GM21786 (cell line): Measurements from ENCODE around the gene CUL3.
"Not testable (repeated sequence)": the region's sequence is repeated elsewhere in the genome, so short reads cannot be mapped to it uniquely, and the experiment has no call there.

ENCODE experiments used
- ATAC-seq: cut with Tn5 transposase; IDR thresholded peaks from one replicate; pipeline ENCODE4 v1.9.1; 2021; ENCODE audit not compliant: unreplicated experiment

Gene CUL3

GRCh38 chr2:224583033-224583432 lies 2.1 kb downstream of the CUL3 start:
- ATAC-seq, result not testable (repeated sequence)

- no peak for ATAC-seq
These were observed 4.9 kb downstream of the CUL3 start for GRCh38 chr2:224580248-224580647.

DNA sequence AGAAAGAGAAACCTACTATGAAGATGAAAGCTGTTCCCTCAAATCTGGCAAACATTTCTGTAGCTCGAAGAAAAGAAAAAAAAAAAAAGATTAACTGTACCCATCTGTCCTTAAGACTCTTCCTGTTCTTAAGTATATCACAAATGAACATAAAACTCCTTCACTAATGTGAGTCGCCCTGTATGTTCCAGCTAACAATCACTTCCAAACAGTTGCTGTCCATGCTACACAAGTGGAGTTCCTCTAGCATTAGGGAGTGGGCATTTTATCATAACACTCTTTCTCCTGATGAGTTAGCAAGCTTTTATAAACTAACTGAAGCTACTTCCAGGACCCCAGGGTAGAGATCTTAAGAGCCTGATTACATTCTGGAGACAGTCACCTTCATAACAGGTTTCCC lies 5.8 kb downstream of the CUL3 start:
- no peak for ATAC-seq

GRCh38 chr2:224577541-224577940 lies 7.6 kb downstream of the CUL3 start:
- ATAC-seq, result no peak

- peak; percentile 81 for ATAC-seq
These were observed 9.0 kb downstream of the CUL3 start for GRCh38 chr2:224576088-224576715.

DNA sequence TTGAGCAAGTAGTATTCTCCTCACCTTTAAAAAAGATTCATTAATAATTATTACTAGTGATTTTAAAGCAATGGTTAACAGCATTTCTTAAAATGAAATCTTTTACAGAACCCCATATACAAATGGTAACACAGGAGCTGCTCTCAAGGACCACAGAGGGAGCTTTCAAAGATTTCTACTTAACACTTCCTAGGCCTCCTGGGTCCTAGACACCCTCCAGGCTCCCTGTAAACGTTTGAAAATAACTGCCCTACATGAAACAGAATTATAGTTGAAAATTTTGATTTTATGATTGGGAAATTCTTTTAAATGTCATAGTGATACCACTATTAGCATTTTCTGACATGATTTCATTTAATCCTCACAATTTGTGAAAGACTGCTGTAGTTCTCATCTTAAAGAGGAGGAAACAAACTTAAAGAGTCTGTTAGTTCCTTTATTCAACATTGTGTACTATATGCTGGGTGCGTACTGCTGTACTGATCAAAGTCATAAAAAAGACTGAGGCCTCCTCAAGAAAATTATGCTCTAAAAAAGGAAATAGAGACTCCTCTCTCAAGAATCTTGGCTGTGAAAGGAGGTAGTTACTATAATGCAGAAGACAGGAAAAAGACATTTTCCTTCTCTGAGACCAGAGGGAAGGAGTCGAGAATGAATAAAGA lies 10.6 kb downstream of the CUL3 start:
- ATAC-seq, result no peak

DNA sequence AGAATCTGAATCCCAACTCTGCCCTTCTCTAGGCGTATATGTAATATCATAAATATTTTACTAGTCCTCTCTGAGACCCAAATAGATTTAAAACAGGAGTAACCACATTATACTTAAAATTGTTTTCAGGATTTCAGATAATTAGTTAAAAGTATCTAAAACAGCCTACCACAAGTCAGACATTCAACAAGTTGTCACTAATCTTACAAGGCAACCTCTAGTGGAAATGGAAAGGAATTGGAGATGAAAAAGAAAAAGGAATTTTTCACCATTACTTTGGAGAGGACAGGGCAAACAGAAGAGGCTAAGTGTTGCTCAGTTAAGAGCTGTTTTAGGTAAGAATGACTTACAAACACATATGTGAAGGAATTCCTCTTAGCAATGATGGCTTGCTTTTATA lies 11.4 kb downstream of the CUL3 start:
- no peak for ATAC-seq

DNA sequence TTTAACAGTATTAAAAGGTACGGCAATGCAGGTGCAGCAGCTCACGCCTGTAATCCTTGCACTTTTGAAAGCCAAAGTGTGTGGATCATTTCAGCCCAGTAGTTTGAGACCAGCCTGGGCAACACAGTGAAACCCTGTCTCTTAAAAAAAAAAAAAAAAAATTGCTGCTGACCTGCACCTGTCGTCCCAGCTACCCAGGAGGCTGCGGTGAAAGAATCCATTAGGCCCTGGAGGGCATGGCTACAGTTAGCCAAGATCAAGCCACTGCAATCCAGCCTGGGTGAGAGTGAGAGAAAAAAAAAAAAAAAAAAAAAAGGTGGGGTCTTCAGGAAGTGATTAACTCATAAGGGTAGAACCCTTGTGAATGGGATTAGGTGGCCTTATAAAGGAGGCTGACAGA lies 12.8 kb downstream of the CUL3 start:
- no peak for ATAC-seq

DNA sequence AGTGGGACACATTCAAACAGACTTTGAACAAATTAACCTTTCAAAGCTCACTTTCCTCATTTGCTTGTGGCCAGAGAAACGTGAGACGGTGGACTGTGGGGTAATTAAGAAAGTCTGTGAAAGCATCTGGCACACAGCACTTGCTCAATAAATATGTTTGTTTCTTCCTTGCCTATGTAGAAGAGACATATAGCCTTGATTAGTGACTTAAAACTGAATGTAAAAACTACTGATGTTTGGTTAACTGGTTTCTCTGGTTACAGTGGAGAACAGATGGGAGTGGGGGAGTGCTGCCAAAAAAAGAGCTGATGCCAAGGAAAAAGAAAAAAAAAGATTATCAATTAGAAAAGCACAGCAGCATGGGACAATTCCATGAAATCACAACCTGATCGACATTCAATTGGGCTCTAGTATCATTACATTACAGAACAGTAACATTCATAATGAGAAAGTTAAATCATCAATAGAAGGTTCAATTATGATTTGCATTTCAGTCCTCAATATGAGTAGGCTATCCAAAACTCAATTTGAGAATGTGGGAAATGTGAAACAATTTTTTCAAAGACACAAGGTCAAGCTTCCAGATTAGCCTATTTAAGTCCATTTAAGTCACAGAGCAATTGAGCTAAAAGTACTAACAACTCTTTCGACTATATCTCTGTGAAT lies 14.7 kb downstream of the CUL3 start:
- no peak for ATAC-seq

GRCh38 chr2:224569654-224570053 lies 15.5 kb downstream of the CUL3 start:
- no peak for ATAC-seq

DNA sequence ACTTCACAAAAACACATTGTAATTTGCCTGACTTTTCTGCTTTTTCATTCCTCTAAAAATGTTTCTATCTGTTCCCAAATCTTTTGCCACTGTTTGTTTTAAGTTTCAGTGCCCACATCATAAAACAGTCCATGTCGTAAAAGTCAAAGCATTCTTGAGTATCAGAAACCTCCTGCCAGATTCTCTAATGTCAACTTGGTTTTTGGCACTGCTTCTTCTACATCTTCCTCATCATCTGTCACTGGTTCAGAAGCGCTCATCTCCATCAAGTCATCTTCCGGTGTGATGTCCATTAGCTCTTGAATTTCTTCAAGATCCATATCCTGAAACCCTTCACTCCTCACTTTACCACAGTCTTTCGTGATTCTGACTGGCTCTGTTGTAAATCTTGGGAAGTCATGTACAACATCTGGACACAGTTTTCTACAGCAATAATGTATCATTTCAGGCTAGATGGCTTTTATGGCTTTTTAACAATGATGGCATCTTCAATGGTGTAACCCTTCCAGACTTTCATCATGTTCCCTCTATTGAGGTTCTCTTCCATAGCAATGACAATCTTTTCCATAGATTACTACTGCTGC lies 19.6 kb downstream of the CUL3 start:
- ATAC-seq, result no peak

- no peak for ATAC-seq
These were observed 21.6 kb downstream of the CUL3 start for GRCh38 chr2:224563537-224563936.

GRCh38 chr2:224562831-224563230 lies 22.3 kb downstream of the CUL3 start:
- ATAC-seq, result no peak

- peak; percentile 84 for ATAC-seq
These were observed 23.7 kb downstream of the CUL3 start for GRCh38 chr2:224561234-224562005.

DNA sequence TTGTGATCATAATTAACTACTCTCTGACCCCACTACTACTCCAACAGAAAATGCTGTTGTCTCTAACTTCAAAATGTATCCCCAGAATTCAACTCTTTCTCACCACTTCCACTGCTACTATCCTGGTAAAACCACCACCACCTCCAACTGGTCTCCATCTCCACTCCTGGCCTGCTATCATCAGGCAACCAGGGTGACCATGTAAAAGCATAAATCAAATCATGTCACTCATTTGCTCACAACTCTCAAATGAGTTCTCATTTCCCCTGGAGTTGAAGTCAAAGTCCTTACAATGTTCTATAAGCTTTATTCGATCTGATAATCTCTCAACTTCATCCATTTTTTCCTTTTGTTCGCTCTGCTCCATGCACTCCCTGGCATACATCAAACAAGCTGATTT lies 24.6 kb downstream of the CUL3 start:
- ATAC-seq, result no peak

GRCh38 chr2:224557610-224558009 lies 27.6 kb downstream of the CUL3 start:
- no peak for ATAC-seq

- ATAC-seq, result no peak
These were observed 28.8 kb downstream of the CUL3 start for GRCh38 chr2:224556381-224556780.

DNA sequence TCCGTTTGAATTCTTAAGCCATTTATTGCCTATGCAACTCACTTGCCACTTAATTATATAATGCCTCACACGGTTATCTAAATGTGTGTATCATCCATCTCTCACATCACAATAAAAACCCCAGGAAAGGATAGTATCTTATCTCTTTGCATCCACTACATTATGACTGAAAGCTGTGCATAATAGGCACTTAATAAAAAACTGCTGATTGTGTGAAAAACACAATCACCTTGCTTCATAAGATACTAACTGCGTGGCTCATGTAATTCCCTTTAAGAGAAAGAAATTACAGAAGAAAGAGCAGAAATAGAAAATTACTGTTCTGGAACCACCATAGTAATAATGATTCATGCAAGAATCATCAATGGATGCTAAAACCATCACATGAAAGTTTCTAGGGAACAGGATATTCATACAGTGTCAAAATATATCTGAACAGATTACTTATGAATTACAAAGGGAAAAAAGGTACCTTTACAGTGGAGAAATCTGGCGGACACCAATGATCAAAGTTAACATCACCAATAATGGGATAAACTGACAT lies 29.3 kb downstream of the CUL3 start:
- ATAC-seq, result no peak

DNA sequence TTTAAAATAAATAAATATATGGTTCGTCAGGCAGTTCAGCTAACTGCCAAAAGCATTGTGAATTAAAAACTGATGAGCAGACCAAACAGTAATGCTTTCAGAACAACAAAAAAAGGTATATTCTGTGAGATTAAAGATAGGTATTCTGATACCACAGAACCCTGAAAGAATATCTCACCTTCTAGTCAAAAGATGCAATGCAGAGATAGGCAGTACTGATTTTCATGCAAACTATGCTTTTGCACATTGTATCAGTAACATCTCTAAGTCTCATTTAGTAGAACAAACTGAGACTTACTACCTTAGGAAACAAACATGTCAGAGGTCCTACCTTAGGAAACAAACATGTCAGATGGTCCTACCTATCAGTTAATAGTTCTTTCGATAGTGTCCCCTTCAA lies 32.4 kb downstream of the CUL3 start:
- no peak for ATAC-seq

- ATAC-seq, result no peak
These were observed 33.5 kb downstream of the CUL3 start for GRCh38 chr2:224551693-224552092.

DNA sequence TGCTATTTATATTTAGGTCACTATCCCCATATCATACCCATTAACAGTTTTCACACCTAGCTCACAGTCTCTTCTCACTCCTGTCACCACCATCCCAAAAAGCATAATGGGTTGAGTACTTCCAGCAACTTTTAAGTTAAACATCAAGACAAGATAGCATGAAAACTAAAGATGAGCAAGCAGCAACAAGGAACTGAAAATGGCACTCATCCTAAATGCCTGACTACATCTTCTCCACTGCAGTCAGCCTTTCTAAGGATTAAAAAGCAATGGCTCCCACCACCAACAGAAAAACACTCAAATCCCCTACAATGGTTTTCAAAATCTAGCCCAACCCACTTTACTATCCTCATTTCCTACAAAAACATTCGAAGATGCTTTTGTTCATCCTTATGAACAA lies 38.2 kb downstream of the CUL3 start:
- ATAC-seq, result no peak
